GM23338 (cell line): ENCODE measurements around the gene CYGB.

Experiments used
- CTCF ChIP-seq, 2 experiments: fragments of 200-600 bp in 1 of 2; sonication (generic) in 1 of 2; conservative IDR thresholded peaks; 2 replicates each; pipeline versions ENCODE4 v1.5.1 to v1.6.1; 2016 to 2017; ENCODE audit warnings: antibody characterized with exemption in 2 of 2, low read depth in 2 of 2, mild to moderate bottlenecking in 2 of 2, moderate library complexity in 1 of 2
- ETS1 ChIP-seq: IDR thresholded peaks from 2 replicates; pipeline ENCODE4 v1.6.1; 2016; ENCODE audit warnings: antibody characterized with exemption
- EZH2 ChIP-seq: fragments of 200-600 bp; sonication (generic); IDR thresholded peaks from one replicate; pipeline ENCODE4 v1.8.0; 2017; ENCODE audit warnings: antibody characterized with exemption, mild to moderate bottlenecking, low read depth; ENCODE audit not compliant: unreplicated experiment
- EZH2phosphoT487 ChIP-seq: fragments of 200-600 bp; sonication (generic); IDR thresholded peaks from one replicate; pipeline ENCODE4 v1.8.1; 2018; ENCODE audit warnings: antibody characterized with exemption; ENCODE audit not compliant: unreplicated experiment
- JUNB ChIP-seq: IDR thresholded peaks from one replicate; pipeline ENCODE4 v1.6.1; 2016; ENCODE audit warnings: antibody characterized with exemption; ENCODE audit not compliant: unreplicated experiment
- POLR2AphosphoS5 ChIP-seq: IDR thresholded peaks from 2 replicates; pipeline ENCODE4 v1.6.1; 2016; ENCODE audit warnings: antibody characterized with exemption, low read depth
- ZNF331 ChIP-seq: fragments of 250-450 bp; sonication (Bioruptor Pico); IDR thresholded peaks from 2 replicates; pipeline ENCODE4 v1.5.0; 2020; ENCODE audit warnings: low read depth, mild to moderate bottlenecking, moderate library complexity

- TF ChIP-seq CTCF (conservative IDR thresholded peaks at IDR 0.05; ENCODE audit: low read depth in 2 of 2) (no peak), JUNB (no peak), ZNF331 (CRISPR knock-in tag) (no peak), ETS1 (no peak), POLR2AphosphoS5 (no peak), EZH2 (no peak), EZH2phosphoT487 (no peak)
Observed at GRCh38 chr17:76561799-76562268, 24.3 kb upstream of the CYGB start.
